A673 (cell line): ENCODE results near the gene TANC1.

ENCODE experiments used
- EZH2 ChIP-seq: fragments of 200-600 bp; sonication (generic); IDR thresholded peaks from 2 replicates; pipeline ENCODE4 v1.6.1; 2017; ENCODE audit warnings: borderline replicate concordance, low read depth, mild to moderate bottlenecking, mixed read lengths, antibody characterized with exemption, low read length; ENCODE audit not compliant: poor library complexity, severe bottlenecking
- TF ChIP-seq, protein P1 (sequence below): fragments of 300-800, 200-600 bp; sonication (generic); conservative IDR thresholded peaks from 2 replicates; pipeline ENCODE4 v1.5.1; 2017; ENCODE audit warnings: low read depth, mild to moderate bottlenecking, antibody characterized with exemption, low read length, moderate library complexity, mixed read lengths

- TF ChIP-seq, protein P1, sequence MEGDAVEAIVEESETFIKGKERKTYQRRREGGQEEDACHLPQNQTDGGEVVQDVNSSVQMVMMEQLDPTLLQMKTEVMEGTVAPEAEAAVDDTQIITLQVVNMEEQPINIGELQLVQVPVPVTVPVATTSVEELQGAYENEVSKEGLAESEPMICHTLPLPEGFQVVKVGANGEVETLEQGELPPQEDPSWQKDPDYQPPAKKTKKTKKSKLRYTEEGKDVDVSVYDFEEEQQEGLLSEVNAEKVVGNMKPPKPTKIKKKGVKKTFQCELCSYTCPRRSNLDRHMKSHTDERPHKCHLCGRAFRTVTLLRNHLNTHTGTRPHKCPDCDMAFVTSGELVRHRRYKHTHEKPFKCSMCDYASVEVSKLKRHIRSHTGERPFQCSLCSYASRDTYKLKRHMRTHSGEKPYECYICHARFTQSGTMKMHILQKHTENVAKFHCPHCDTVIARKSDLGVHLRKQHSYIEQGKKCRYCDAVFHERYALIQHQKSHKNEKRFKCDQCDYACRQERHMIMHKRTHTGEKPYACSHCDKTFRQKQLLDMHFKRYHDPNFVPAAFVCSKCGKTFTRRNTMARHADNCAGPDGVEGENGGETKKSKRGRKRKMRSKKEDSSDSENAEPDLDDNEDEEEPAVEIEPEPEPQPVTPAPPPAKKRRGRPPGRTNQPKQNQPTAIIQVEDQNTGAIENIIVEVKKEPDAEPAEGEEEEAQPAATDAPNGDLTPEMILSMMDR = no peak
- TF ChIP-seq EZH2 = no peak
Observed at GRCh38 chr2:158932131-158932645, 36.3 kb upstream of the TANC1 start.
